B cell (primary cell): ENCODE data around the gene OPA1. TPM values are rescaled to one million over a fixed set of nuclear protein-coding genes. Genes with fewer than 3 reads are reported as not detected.

Experiments used
- ATAC-seq: fragments of 200-7000 bp; cut with Tn5 transposase; one replicate; pipeline ENCODE4 v1.10.0; 2021; ENCODE audit warnings: low read depth, mild to moderate bottlenecking, moderate number of reproducible peaks, moderate library complexity
- CTCF ChIA-PET: fragments of 350-600 bp; sonication (Branson Sonifier 250); formaldehyde crosslinking; loops from one replicate; lab custom pipeline; 2021; ENCODE audit warnings: antibody characterized with exemption, inconsistent platforms; lab: Charles Lee
- POLR2A ChIA-PET: fragments of 350-600 bp; sonication (Branson Sonifier 250); formaldehyde crosslinking; loops from one replicate; lab custom pipeline; 2021; ENCODE audit warnings: antibody characterized with exemption; lab: Charles Lee
- DNase-seq: peaks from one replicate; pipeline ENCODE4 v3.0.0; 2013
- H2AFZ ChIP-seq: 2 replicates; pipeline ENCODE4 v1.6.1; 2012; ENCODE audit warnings: mild to moderate bottlenecking, low read depth, low read length; ENCODE audit not compliant: insufficient read depth, poor library complexity, severe bottlenecking
- H3K27ac ChIP-seq, 2 donors: 1 replicate in 1 of 2; 2 replicates in 1 of 2; pipeline ENCODE4 v1.5.1; 2012 to 2013; ENCODE audit warnings: low read length in 2 of 2, mild to moderate bottlenecking in 2 of 2, moderate library complexity in 1 of 2
- H3K27me3 ChIP-seq, 4 experiments: fragments of 200-600 bp in 1 of 4; sonication (generic) in 1 of 4; replicated peaks in 1 of 4; 1 replicate in 2 of 4; 2 replicates in 2 of 4; pipeline versions ENCODE4 v1.6.1 to v1.7.0; 2013 to 2016; ENCODE audit warnings: low read length in 3 of 4, mild to moderate bottlenecking in 2 of 4, mixed read lengths in 1 of 4, moderate library complexity in 1 of 4; ENCODE audit not compliant: insufficient read depth in 4 of 4, control insufficient read depth in 3 of 4; ENCODE audit errors: control extremely low read depth in 1 of 4
- H3K36me3 ChIP-seq, 2 experiments: replicated peaks in 1 of 2; 1 replicate in 1 of 2; 2 replicates in 1 of 2; pipeline versions ENCODE4 v1.6.1 to v1.7.1; 2013; ENCODE audit warnings: low read length in 1 of 2; ENCODE audit not compliant: insufficient read depth in 2 of 2, control insufficient read depth in 1 of 2; ENCODE audit errors: control extremely low read depth in 1 of 2, extremely low read depth in 1 of 2
- H3K4me1 ChIP-seq, 2 donors: fragments of 200-600 bp in 1 of 2; sonication (generic) in 1 of 2; 1 replicate in 1 of 2; 2 replicates in 1 of 2; pipeline versions ENCODE4 v1.5.1 to v1.6.1; 2013 to 2017; ENCODE audit warnings: low read length in 2 of 2; ENCODE audit not compliant: control insufficient read depth in 2 of 2, insufficient read depth in 2 of 2
- H3K4me2 ChIP-seq: replicated peaks from 2 replicates; pipeline ENCODE3; 2012; ENCODE audit warnings: mild to moderate bottlenecking, low read depth, low read length; ENCODE audit not compliant: poor library complexity, severe bottlenecking
- H3K4me3 ChIP-seq, 5 experiments: fragments of 200-600 bp in 1 of 5; sonication (generic) in 1 of 5; 1 replicate in 3 of 5; 2 replicates in 2 of 5; pipeline versions ENCODE4 v1.5.1 to v1.7.0; 2011 to 2016; ENCODE audit warnings: low read length in 4 of 5, mild to moderate bottlenecking in 4 of 5, low read depth in 2 of 5, control low read depth in 1 of 5, moderate library complexity in 1 of 5; ENCODE audit not compliant: insufficient read depth in 1 of 5; ENCODE audit errors: control extremely low read depth in 1 of 5, extremely low read depth in 1 of 5
- H3K79me2 ChIP-seq: fragments of 200-600 bp; sonication (generic); one replicate; pipeline ENCODE4 v1.6.0; 2016; ENCODE audit warnings: low read length; ENCODE audit not compliant: control insufficient read depth, insufficient read depth
- H3K9ac ChIP-seq: fragments of 200-600 bp; sonication (generic); 2 replicates; pipeline ENCODE4 v1.6.1; 2017; ENCODE audit warnings: mild to moderate bottlenecking, low read length, moderate library complexity
- H3K9me3 ChIP-seq, 3 donors: one replicate each; pipeline versions ENCODE4 v1.6.1 to v1.7.1; 2013; ENCODE audit warnings: low read length in 2 of 3; ENCODE audit not compliant: control insufficient read depth in 2 of 3, insufficient read depth in 1 of 3; ENCODE audit errors: control extremely low read depth in 1 of 3
- H4K20me1 ChIP-seq: 2 replicates; pipeline ENCODE4 v1.6.0; 2012; ENCODE audit warnings: mild to moderate bottlenecking, low read length; ENCODE audit not compliant: insufficient read depth, control insufficient read depth, poor library complexity, severe bottlenecking
- H3K27ac Mint-ChIP-seq: one replicate; pipeline ENCODE4 v1.8.0; 2021; ENCODE audit warnings: mixed read lengths
- H3K27me3 Mint-ChIP-seq: one replicate; pipeline ENCODE4 v1.8.0; 2021; ENCODE audit warnings: mixed read lengths
- H3K4me1 Mint-ChIP-seq: one replicate; pipeline ENCODE4 v1.8.0; 2021; ENCODE audit warnings: mixed read lengths
- H3K4me3 Mint-ChIP-seq: one replicate; pipeline ENCODE4 v1.8.0; 2021; ENCODE audit warnings: mixed read lengths
- H3K9me3 Mint-ChIP-seq: one replicate; pipeline ENCODE4 v1.8.0; 2022; ENCODE audit warnings: mixed read lengths; ENCODE audit not compliant: insufficient read depth
- CTCF ChIP-seq: fragments of 200-600 bp; IDR thresholded peaks from one replicate; pipeline ENCODE4 v1.8.0; 2022; ENCODE audit warnings: antibody characterized with exemption, mild to moderate bottlenecking
- EZH2 ChIP-seq: IDR thresholded peaks from 2 replicates; pipeline ENCODE4 v1.6.1; 2012; ENCODE audit warnings: borderline replicate concordance, low read depth, mild to moderate bottlenecking, moderate library complexity, low read length; ENCODE audit not compliant: insufficient read depth, poor library complexity, severe bottlenecking
- WGBS: methylation state at CpG from one replicate; pipeline ENCODE4 v1.1.5; 2013; ENCODE audit warnings: missing lambda C conversion rate; ENCODE audit not compliant: insufficient coverage; 5-methylcytosine and 5-hydroxymethylcytosine counted together
- intact Hi-C: fragments of 100-400 bp; cut with micrococcal nuclease; formaldehyde crosslinking; loops from one replicate; pipeline ENCODE4 v1.10.0; 2022
- polyA plus RNA-seq: library from polyadenylated mRNA; depleted of rRNA; stranded (reverse); fragments of >200 nt; gene quantifications from 2 replicates; pipeline ENCODE4 v1.2.3, GENCODE V29; 2012
- total RNA-seq, 2 donors: library from RNA; stranded (reverse); fragments of 120-200 nt in 1 of 2; gene quantifications; 1 replicate in 1 of 2; 2 replicates in 1 of 2; pipeline versions ENCODE4 v1.2.3 to v1.2.4, GENCODE V29; 2013 to 2022

The OPA1 gene
- total and polyA plus RNA-seq, 2 donors (not counting 1 experiment from before 2014, with no cell fraction given), result 9.1 to 62.8 TPM

DNA sequence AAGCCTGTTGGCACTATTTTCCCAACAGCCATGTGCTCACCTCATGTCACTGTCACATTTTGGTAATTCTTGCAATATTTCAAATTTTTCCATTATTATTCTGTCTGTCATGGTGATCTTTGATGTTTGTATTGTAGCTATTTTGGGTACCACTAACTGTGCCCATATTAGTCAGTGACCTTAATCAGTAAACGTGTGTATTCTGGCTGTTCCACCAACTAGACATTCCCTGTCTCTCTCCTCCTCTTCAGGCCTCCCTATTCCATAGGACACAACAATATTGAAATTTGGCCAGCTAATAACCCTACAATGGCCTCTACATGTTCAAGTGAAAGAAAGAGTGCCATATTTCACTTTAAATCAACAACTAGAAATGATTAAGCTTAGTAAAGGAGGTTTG lies 88.6 kb downstream of the OPA1 start:
- H3K9ac ChIP-seq, result no peak overlapping the region

More for the DNA sequence above, 88.6 kb downstream of the OPA1 start:
- no peak for ATAC-seq
- DNase-seq, result no peak
- H3K4me1 ChIP-seq, result no peaks in the 10 kb centered on the region
- no peak overlapping the region for H3K4me2 ChIP-seq
- H3K27ac ChIP-seq, result no peak overlapping the region
- CTCF ChIA-PET, result interaction anchor here (2.5 kb wide), 1 partner anchor 17 kb away, joined by 7 read pairs; no protein-coding TSS in a partner anchor
- POLR2A ChIA-PET, result no interaction called here
- WGBS, result 100% methylated on average over 1 of the region's 1 CpG
- peaks cover 0 to 4% of the 10 kb centered on the region in 2 experiments for H3K36me3 ChIP-seq
- H3K79me2 ChIP-seq, result no peaks in the 10 kb centered on the region
- TF ChIP-seq EZH2 (no peak), CTCF (no peak)
- no peaks in the 10 kb centered on the region for H3K9me3 ChIP-seq
- no peak overlapping the region for H3K4me3 Mint-ChIP-seq
- H3K9me3 Mint-ChIP-seq, result no peaks in the 10 kb centered on the region
- peaks cover 4% of the 10 kb centered on the region for H3K4me1 Mint-ChIP-seq
- no peaks in the 10 kb centered on the region for H3K27me3 Mint-ChIP-seq
- H3K27me3 ChIP-seq, result no peaks in the 10 kb centered on the region
- H2AFZ ChIP-seq, result no peak overlapping the region
- H3K27ac Mint-ChIP-seq, result no peak overlapping the region
- no peaks in the 10 kb centered on the region for H4K20me1 ChIP-seq
- intact Hi-C loops, result no loop called here
- H3K4me3 ChIP-seq, result no peak overlapping the region
